ENCODE data around the gene ZBED4. TPM values are rescaled to one million over a fixed set of nuclear protein-coding genes. Genes with fewer than 3 reads are reported as not detected.

ZBED4 gene
- total RNA-seq, 1 donor from 2014 or later, result 43.8 TPM

DNA sequence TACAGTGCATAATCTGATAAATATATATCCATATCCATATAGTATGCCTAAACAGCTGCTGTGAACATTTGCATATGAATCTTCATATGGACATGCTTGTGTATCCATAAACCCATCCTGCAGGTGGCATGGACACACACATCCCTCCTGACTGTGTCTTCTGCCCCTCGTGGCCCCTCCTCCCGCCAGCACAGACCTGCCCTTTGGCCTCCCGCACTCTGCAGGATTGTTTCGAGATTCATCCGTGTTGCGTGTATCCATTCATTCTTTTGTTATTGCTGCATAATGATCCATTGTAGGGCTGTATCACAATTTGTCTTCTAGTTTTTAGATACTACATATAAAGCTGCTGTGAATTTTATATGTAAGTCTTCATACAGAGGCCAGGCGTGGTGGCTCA, 24.0 kb downstream of the ZBED4 start:
- no peak for DNase-seq (ENCODE audit: low read depth, low spot score)
- no peaks in the 10 kb centered on the region for H3K27me3 Mint-ChIP-seq (ENCODE audit: low read depth)
- peaks cover 11% of the 10 kb centered on the region for H3K9me3 Mint-ChIP-seq
- H3K36me3 Mint-ChIP-seq (ENCODE audit: low read depth), result peaks cover 59% of the 10 kb centered on the region
- no peak overlapping the region for H3K27ac Mint-ChIP-seq (ENCODE audit: unreplicated experiment)
- H3K4me3 Mint-ChIP-seq, result no peak overlapping the region
- TF ChIP-seq, protein P1, sequence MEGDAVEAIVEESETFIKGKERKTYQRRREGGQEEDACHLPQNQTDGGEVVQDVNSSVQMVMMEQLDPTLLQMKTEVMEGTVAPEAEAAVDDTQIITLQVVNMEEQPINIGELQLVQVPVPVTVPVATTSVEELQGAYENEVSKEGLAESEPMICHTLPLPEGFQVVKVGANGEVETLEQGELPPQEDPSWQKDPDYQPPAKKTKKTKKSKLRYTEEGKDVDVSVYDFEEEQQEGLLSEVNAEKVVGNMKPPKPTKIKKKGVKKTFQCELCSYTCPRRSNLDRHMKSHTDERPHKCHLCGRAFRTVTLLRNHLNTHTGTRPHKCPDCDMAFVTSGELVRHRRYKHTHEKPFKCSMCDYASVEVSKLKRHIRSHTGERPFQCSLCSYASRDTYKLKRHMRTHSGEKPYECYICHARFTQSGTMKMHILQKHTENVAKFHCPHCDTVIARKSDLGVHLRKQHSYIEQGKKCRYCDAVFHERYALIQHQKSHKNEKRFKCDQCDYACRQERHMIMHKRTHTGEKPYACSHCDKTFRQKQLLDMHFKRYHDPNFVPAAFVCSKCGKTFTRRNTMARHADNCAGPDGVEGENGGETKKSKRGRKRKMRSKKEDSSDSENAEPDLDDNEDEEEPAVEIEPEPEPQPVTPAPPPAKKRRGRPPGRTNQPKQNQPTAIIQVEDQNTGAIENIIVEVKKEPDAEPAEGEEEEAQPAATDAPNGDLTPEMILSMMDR (conservative IDR thresholded peaks at IDR 0.05), result no peak
- peaks cover 28% of the 10 kb centered on the region for H3K4me1 Mint-ChIP-seq

DNA sequence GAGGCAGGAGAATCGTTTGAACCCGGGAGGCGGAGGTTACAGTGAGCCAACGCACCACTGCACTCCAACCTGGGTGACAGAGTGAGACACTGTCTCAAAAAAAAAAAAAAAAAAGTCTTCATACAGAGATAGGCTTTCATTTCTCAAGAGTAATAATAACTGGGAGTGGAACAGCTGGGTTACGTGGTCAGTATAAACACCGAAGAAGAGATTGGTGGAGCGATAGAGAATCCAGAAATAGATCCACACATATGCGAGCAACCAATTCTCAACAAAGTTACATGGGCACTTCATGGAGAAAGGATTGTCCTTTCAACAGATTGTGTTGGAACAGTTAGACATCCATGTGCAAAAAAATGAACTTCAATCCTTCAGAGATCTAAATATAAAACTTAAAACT, 24.6 kb downstream of the ZBED4 start:
- Mint-ChIP-seq H3K4me1 (peaks cover 29% of the 10 kb centered on the region), H3K9me3 (peaks cover 11% of the 10 kb centered on the region), H3K4me3 (no peak overlapping the region), H3K36me3 (ENCODE audit: low read depth) (peaks cover 61% of the 10 kb centered on the region), H3K27ac (ENCODE audit: unreplicated experiment) (no peak overlapping the region), H3K27me3 (ENCODE audit: low read depth) (no peaks in the 10 kb centered on the region)
- TF ChIP-seq, protein P1 (conservative IDR thresholded peaks at IDR 0.05), result no peak
- no peak for DNase-seq (ENCODE audit: low read depth, low spot score)

DNA sequence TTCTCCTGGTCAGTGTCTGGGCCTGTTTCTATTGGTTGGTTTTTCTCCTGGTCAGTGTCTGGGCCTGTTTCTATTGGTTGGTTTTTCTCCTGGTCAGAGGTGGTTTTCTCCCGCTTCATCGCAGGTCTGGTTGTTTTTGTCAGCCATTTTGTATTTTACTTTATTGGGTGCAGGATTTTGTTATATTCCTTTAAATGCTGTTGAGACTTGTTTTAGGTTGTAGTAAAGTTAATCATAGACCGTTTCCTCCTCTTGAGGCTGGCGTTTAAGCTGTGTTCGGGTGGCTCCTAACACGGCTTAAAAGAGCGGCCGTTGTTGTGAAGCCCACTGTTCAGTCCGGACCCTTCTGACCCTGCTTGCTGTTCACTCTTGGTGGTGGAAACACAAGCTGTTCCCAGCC, 26.2 kb downstream of the ZBED4 start:
- Mint-ChIP-seq H3K4me3 (no peak overlapping the region), H3K27ac (ENCODE audit: unreplicated experiment) (no peak overlapping the region), H3K4me1 (peaks cover 19% of the 10 kb centered on the region), H3K27me3 (ENCODE audit: low read depth) (no peaks in the 10 kb centered on the region), H3K9me3 (peaks cover 9% of the 10 kb centered on the region), H3K36me3 (ENCODE audit: low read depth) (peaks cover 63% of the 10 kb centered on the region)
- TF ChIP-seq, protein P1 (conservative IDR thresholded peaks at IDR 0.05), result no peak
- no peak for DNase-seq (ENCODE audit: low read depth, low spot score)

DNA sequence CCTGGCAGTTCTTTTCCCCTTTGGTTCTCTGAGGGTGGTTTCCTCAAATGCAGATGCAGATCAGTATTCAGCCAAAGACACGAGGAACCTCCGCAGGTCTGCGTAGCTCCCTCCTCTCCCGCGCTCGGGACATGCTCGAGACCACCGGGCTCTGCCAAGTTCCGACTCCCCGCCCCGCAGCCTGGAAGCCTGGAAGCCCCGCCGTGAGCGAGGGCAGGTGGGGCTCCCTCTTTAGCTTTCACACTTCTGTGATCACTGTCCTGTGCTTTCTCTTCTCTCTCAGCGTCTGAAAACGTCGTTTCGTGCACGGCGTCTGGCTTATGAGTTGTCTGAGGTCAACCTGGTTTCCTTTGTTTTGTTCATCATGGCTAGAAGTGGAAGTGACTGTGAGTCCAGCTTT, 26.6 kb downstream of the ZBED4 start:
- TF ChIP-seq, protein P1 (conservative IDR thresholded peaks at IDR 0.05), result no peak
- DNase-seq (ENCODE audit: low read depth, low spot score), result no peak
- Mint-ChIP-seq H3K36me3 (ENCODE audit: low read depth) (peaks cover 59% of the 10 kb centered on the region), H3K27ac (ENCODE audit: unreplicated experiment) (peak overlapping the region; percentile 43), H3K27me3 (ENCODE audit: low read depth) (no peaks in the 10 kb centered on the region), H3K4me3 (no peak overlapping the region), H3K4me1 (peaks cover 19% of the 10 kb centered on the region), H3K9me3 (peaks cover 9% of the 10 kb centered on the region)

DNA sequence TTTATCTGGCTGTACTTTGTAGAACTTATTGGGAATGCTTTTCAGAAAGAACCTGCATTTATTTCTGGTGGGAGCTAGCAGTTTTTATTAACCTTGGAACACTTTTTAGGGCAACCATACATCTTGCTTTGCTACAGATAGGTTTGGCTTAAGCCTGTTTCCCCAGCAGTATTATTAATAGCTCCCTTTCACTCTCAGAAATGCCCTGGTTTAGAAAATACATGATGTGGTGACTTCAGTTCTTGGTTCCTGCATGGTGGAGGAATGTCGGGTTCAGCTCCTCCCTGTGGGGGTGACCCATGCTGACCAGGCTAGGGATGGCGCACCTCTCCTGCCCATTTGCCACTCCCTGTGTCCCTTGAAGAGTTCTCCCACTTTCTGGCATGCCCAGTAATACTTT, 28.2 kb downstream of the ZBED4 start:
- H3K4me3 Mint-ChIP-seq, result no peak overlapping the region
- peaks cover 62% of the 10 kb centered on the region for H3K36me3 Mint-ChIP-seq (ENCODE audit: low read depth)

More for the DNA sequence above, 28.2 kb downstream of the ZBED4 start:
- Mint-ChIP-seq H3K9me3 (peaks cover 9% of the 10 kb centered on the region), H3K27me3 (ENCODE audit: low read depth) (no peaks in the 10 kb centered on the region), H3K27ac (ENCODE audit: unreplicated experiment) (no peak overlapping the region), H3K4me1 (peaks cover 19% of the 10 kb centered on the region)
- DNase-seq (ENCODE audit: low read depth, low spot score), result no peak
- TF ChIP-seq, protein P1 (conservative IDR thresholded peaks at IDR 0.05), result no peak

Measured in neural crest cell (in vitro differentiated cells).